GM12872 (cell line): ENCODE results near the gene FBXL17.

Experiments
- TF ChIP-seq, protein P1 (sequence below): IDR thresholded peaks from 3 replicates; pipeline ENCODE4 v1.5.1; 2011; ENCODE audit warnings: low read depth, mild to moderate bottlenecking, low read length, moderate library complexity; ENCODE audit not compliant: insufficient read depth

Gene FBXL17

DNA sequence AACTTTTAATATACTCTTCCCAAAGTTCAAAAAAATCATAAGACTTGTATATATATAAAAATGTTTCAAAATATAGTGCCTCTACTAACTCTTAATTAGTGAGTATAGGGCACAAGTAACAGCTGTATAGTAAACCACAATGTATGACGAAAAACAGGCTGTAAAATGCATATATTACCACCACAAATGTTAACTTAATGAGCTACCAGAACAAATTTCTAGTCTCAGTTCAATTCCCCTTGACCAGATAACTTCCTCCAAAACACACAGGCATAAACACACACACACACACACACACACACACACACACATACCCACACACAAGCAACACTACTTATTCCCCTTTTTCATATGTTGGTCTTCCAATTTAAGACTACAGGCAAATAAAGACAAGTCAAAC lies 78.8 kb downstream of the FBXL17 start:
- TF ChIP-seq, protein P1, sequence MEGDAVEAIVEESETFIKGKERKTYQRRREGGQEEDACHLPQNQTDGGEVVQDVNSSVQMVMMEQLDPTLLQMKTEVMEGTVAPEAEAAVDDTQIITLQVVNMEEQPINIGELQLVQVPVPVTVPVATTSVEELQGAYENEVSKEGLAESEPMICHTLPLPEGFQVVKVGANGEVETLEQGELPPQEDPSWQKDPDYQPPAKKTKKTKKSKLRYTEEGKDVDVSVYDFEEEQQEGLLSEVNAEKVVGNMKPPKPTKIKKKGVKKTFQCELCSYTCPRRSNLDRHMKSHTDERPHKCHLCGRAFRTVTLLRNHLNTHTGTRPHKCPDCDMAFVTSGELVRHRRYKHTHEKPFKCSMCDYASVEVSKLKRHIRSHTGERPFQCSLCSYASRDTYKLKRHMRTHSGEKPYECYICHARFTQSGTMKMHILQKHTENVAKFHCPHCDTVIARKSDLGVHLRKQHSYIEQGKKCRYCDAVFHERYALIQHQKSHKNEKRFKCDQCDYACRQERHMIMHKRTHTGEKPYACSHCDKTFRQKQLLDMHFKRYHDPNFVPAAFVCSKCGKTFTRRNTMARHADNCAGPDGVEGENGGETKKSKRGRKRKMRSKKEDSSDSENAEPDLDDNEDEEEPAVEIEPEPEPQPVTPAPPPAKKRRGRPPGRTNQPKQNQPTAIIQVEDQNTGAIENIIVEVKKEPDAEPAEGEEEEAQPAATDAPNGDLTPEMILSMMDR, result no peak

GRCh38 chr5:108297042-108297601 lies 84.8 kb downstream of the FBXL17 start:
- TF ChIP-seq, protein P1, result no peak

- TF ChIP-seq, protein P1, result no peak
Observed at GRCh38 chr5:108295578-108296368, 86.1 kb downstream of the FBXL17 start.

DNA sequence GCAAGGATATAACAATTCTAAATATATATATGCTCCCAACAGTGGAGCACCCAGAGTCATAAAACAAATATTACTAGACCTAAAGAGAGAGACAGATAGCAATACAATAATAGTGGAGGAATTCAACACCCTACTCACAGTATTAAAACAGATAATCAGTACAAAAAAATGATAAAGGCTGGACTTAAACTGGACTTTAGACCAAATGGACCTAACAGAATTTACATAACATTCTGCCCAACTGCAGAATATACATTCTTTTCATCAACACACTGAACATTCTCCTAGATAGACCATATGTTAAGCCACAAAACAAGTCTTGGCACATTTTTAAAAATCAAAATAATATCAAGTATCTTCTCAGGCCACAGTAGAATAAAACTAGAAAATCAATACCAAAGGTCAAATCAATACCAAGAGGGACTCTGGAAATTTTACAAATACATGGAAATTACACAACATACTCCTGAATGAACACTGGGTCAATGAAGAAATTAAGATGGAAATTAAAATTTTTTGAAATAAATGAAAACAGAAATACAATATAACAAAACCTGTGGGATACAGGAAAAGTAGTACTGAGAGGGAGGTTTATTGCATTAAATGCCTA lies 100.8 kb downstream of the FBXL17 start:
- TF ChIP-seq, protein P1, result no peak

GRCh38 chr5:108280248-108280647 lies 101.7 kb downstream of the FBXL17 start:
- TF ChIP-seq, protein P1, result no peak

DNA sequence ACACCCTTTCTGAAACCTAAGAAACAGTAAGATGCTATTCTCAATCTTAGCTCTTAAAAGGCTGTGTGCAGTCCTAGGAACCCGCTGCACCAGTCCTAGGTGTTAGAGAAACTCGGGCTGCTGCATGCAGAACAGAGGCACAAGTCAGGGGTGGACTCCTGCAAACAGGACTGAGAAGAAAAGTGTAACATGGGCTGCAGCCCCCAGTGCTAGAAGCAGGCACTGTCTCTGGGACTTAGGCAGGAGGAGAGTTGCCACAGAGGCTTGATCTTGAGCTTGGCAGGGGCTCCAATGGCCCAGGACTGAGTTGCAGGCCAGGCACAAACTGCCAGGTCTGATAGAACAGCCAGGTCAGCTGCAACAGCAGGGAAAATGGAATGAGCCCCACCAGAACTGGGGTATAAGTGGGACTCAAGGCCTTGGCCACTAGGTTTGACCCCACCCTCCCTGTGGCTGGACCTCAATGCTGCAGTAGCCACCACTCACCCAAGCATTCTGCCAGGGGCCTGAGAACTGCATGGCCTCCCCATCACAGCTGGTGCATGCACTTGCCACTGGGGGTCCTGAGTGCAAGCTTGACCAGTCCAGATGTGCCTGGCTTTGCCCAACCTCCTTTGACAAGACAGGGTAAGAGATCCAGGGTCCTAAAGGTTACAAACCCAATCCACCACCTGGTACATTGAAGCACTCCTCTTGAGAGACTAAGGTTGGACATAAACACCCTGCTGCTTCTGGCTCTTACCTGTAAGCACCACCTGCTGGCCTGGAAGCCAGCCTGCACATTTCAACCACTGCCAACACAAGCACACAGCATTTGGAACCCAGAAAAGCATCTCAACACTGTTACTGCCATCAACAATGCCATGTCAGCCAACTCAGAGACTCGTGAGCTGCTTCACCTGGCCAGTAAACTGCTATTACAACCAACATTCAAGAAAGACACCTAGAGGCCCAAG lies 103.3 kb downstream of the FBXL17 start:
- TF ChIP-seq, protein P1, result peak; percentile 24; the same call in 1 of the 3 replicates
